ENCODE data around the gene SNX6. TPM values are rescaled to one million over a fixed set of nuclear protein-coding genes. Genes with fewer than 3 reads are reported as not detected.

Gene SNX6
- polyA plus RNA-seq, 2 donors, result 19.1 to 34.1 TPM

DNA sequence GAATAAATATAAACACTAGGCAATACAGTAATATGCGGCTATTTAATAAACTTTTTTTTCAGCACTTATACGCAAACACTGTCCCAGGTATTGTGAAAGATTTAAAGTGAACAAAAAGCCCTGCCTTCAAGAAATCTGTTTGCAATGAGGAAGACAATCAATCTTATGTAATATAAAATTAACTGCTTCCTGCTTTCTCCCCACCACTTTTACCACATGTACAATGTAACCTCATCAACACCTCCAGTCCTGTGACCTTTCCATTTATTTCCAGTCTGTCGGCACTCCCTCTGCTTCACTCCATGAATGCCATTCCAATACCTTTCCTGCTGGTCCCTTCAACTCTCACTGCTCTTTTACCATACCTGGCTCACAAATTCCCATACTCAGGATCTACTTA is 10.5 kb downstream of the SNX6 start:
- Histone ChIP-seq H3K27me3 (ENCODE audit: control insufficient read depth in 1 of 2, insufficient read depth in 2 of 2, low read length in 2 of 2) (no peaks in the 10 kb centered on the region), H3K4me1 (ENCODE audit: control insufficient read depth in 2 of 2, insufficient read depth in 2 of 2, low read length in 1 of 2) (no peaks in the 10 kb centered on the region), H3K27ac (ENCODE audit: low read depth in 2 of 2, low read length in 1 of 2) (no peak overlapping the region), H3K36me3 (ENCODE audit: control insufficient read depth in 2 of 2, insufficient read depth in 2 of 2, low read length in 1 of 2) (no peaks in the 10 kb centered on the region), H3K9me3 (ENCODE audit: control insufficient read depth in 2 of 2, insufficient read depth in 1 of 2, low read depth in 1 of 2, low read length in 1 of 2) (no peaks in the 10 kb centered on the region), H3K4me3 (ENCODE audit: low read depth in 1 of 2, low read length in 2 of 2) (no peak overlapping the region)
- WGBS, 2 donors, result 71 to 90% methylated on average over 3 of the region's 3 CpGs

- no peaks in the 10 kb centered on the region for H3K36me3 ChIP-seq (ENCODE audit: control insufficient read depth in 2 of 2, insufficient read depth in 2 of 2, low read length in 1 of 2)
- H3K9me3 ChIP-seq (ENCODE audit: control insufficient read depth in 2 of 2, insufficient read depth in 1 of 2, low read depth in 1 of 2, low read length in 1 of 2), result no peaks in the 10 kb centered on the region
- WGBS, 2 donors, result 98% methylated on average over 6 of the region's 6 CpGs
- no peaks in the 10 kb centered on the region for H3K27me3 ChIP-seq (ENCODE audit: control insufficient read depth in 1 of 2, insufficient read depth in 2 of 2, low read length in 2 of 2)
- H3K4me1 ChIP-seq (ENCODE audit: control insufficient read depth in 2 of 2, insufficient read depth in 2 of 2, low read length in 1 of 2), result no peaks in the 10 kb centered on the region
- no peak overlapping the region for H3K4me3 ChIP-seq (ENCODE audit: low read depth in 1 of 2, low read length in 2 of 2)
- no peak overlapping the region for H3K27ac ChIP-seq (ENCODE audit: low read depth in 2 of 2, low read length in 1 of 2)
Observed at GRCh38 chr14:34616360-34616759, 13.6 kb downstream of the SNX6 start.

DNA sequence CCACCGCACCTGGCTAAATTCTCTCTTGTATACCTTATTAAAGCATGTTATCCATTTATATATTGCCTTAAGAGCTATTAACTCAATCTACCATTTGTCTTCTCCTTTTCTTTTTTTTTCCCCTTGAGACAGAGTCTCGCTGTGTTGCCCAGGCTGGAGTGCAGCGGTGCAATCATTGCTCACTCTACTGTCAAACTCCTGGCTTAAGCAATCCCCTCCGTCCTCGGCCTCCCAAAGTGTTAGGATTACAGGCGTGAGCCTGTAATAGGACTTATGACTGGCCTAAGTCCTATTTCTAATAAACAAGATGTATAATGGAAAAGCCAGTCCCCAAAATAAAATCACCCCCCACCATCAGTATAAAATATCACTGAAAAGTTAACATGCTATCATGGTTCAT is 14.4 kb downstream of the SNX6 start:
- no peaks in the 10 kb centered on the region for H3K36me3 ChIP-seq (ENCODE audit: control insufficient read depth in 2 of 2, insufficient read depth in 2 of 2, low read length in 1 of 2)

DNA sequence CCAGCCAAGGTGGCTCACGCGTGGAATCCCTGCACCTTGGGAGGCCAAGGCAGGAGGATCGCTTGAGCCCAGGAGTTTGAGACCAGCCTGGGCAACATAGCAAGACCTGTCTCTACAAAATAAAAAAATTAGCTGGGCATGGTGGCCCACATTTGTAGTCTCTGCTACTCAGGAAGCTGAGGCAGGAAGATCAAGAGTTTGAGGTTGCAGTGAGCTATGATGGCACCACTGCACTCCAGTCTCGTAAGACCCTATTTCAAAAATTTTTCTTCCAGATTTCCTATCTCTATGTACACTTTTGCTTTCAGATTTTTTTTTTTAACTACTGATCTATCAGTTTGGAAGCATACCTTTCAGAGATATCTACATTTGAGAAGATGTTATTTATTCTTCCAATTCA is 15.3 kb downstream of the SNX6 start:
- H3K27me3 ChIP-seq (ENCODE audit: control insufficient read depth in 1 of 2, insufficient read depth in 2 of 2, low read length in 2 of 2), result no peaks in the 10 kb centered on the region
- 90 to 94% methylated on average over 4 of the region's 4 CpGs for WGBS, 2 donors
- no peak overlapping the region for H3K4me3 ChIP-seq (ENCODE audit: low read depth in 1 of 2, low read length in 2 of 2)
- H3K4me1 ChIP-seq (ENCODE audit: control insufficient read depth in 2 of 2, insufficient read depth in 2 of 2, low read length in 1 of 2), result no peaks in the 10 kb centered on the region
- no peaks in the 10 kb centered on the region for H3K9me3 ChIP-seq (ENCODE audit: control insufficient read depth in 2 of 2, insufficient read depth in 1 of 2, low read depth in 1 of 2, low read length in 1 of 2)
- no peak overlapping the region for H3K27ac ChIP-seq (ENCODE audit: low read depth in 2 of 2, low read length in 1 of 2)
- H3K36me3 ChIP-seq (ENCODE audit: control insufficient read depth in 2 of 2, insufficient read depth in 2 of 2, low read length in 1 of 2), result no peaks in the 10 kb centered on the region

More for the DNA sequence above, 14.4 kb downstream of the SNX6 start:
- Histone ChIP-seq H3K9me3 (ENCODE audit: control insufficient read depth in 2 of 2, insufficient read depth in 1 of 2, low read depth in 1 of 2, low read length in 1 of 2) (no peaks in the 10 kb centered on the region), H3K27ac (ENCODE audit: low read depth in 2 of 2, low read length in 1 of 2) (no peak overlapping the region), H3K4me1 (ENCODE audit: control insufficient read depth in 2 of 2, insufficient read depth in 2 of 2, low read length in 1 of 2) (no peaks in the 10 kb centered on the region), H3K4me3 (ENCODE audit: low read depth in 1 of 2, low read length in 2 of 2) (no peak overlapping the region), H3K27me3 (ENCODE audit: control insufficient read depth in 1 of 2, insufficient read depth in 2 of 2, low read length in 2 of 2) (no peaks in the 10 kb centered on the region)
- 93 to 96% methylated on average over 6 of the region's 6 CpGs for WGBS, 2 donors

- Histone ChIP-seq H3K27me3 (ENCODE audit: control insufficient read depth in 1 of 2, insufficient read depth in 2 of 2, low read length in 2 of 2) (no peaks in the 10 kb centered on the region), H3K4me3 (ENCODE audit: low read depth in 1 of 2, low read length in 2 of 2) (no peak overlapping the region), H3K36me3 (ENCODE audit: control insufficient read depth in 2 of 2, insufficient read depth in 2 of 2, low read length in 1 of 2) (peaks cover 0 to 6% of the 10 kb centered on the region in 2 donors), H3K27ac (ENCODE audit: low read depth in 2 of 2, low read length in 1 of 2) (no peak overlapping the region), H3K4me1 (ENCODE audit: control insufficient read depth in 2 of 2, insufficient read depth in 2 of 2, low read length in 1 of 2) (no peaks in the 10 kb centered on the region), H3K9me3 (ENCODE audit: control insufficient read depth in 2 of 2, insufficient read depth in 1 of 2, low read depth in 1 of 2, low read length in 1 of 2) (no peaks in the 10 kb centered on the region)
- WGBS, 2 donors, result 58 to 74% methylated on average over 3 of the region's 3 CpGs
Observed at GRCh38 chr14:34610101-34610500, 19.8 kb downstream of the SNX6 start.

- Histone ChIP-seq H3K27ac (ENCODE audit: low read depth in 2 of 2, low read length in 1 of 2) (no peak overlapping the region), H3K27me3 (ENCODE audit: control insufficient read depth in 1 of 2, insufficient read depth in 2 of 2, low read length in 2 of 2) (no peaks in the 10 kb centered on the region), H3K4me1 (ENCODE audit: control insufficient read depth in 2 of 2, insufficient read depth in 2 of 2, low read length in 1 of 2) (no peaks in the 10 kb centered on the region), H3K36me3 (ENCODE audit: control insufficient read depth in 2 of 2, insufficient read depth in 2 of 2, low read length in 1 of 2) (peaks cover 0 to 9% of the 10 kb centered on the region in 2 donors), H3K9me3 (ENCODE audit: control insufficient read depth in 2 of 2, insufficient read depth in 1 of 2, low read depth in 1 of 2, low read length in 1 of 2) (no peaks in the 10 kb centered on the region), H3K4me3 (ENCODE audit: low read depth in 1 of 2, low read length in 2 of 2) (no peak overlapping the region)
- WGBS, 2 donors, result 85 to 93% methylated on average over 2 of the region's 2 CpGs
Observed at GRCh38 chr14:34605461-34605860, 24.5 kb downstream of the SNX6 start.

GRCh38 chr14:34604995-34605394 is 25.0 kb downstream of the SNX6 start:
- 79 to 97% methylated on average over 1 of the region's 1 CpG for WGBS, 2 donors
- no peaks in the 10 kb centered on the region for H3K27me3 ChIP-seq (ENCODE audit: control insufficient read depth in 1 of 2, insufficient read depth in 2 of 2, low read length in 2 of 2)
- no peak overlapping the region for H3K27ac ChIP-seq (ENCODE audit: low read depth in 2 of 2, low read length in 1 of 2)
- H3K36me3 ChIP-seq (ENCODE audit: control insufficient read depth in 2 of 2, insufficient read depth in 2 of 2, low read length in 1 of 2), result peaks cover 4 to 9% of the 10 kb centered on the region in 2 donors
- H3K9me3 ChIP-seq (ENCODE audit: control insufficient read depth in 2 of 2, insufficient read depth in 1 of 2, low read depth in 1 of 2, low read length in 1 of 2), result no peaks in the 10 kb centered on the region
- no peaks in the 10 kb centered on the region for H3K4me1 ChIP-seq (ENCODE audit: control insufficient read depth in 2 of 2, insufficient read depth in 2 of 2, low read length in 1 of 2)
- no peak overlapping the region for H3K4me3 ChIP-seq (ENCODE audit: low read depth in 1 of 2, low read length in 2 of 2)

GRCh38 chr14:34596891-34597290 is 33.1 kb downstream of the SNX6 start:
- Histone ChIP-seq H3K4me3 (ENCODE audit: low read depth in 1 of 2, low read length in 2 of 2) (no peak overlapping the region), H3K4me1 (ENCODE audit: control insufficient read depth in 2 of 2, insufficient read depth in 2 of 2, low read length in 1 of 2) (no peaks in the 10 kb centered on the region), H3K27me3 (ENCODE audit: control insufficient read depth in 1 of 2, insufficient read depth in 2 of 2, low read length in 2 of 2) (no peaks in the 10 kb centered on the region), H3K27ac (ENCODE audit: low read depth in 2 of 2, low read length in 1 of 2) (no peak overlapping the region), H3K36me3 (ENCODE audit: control insufficient read depth in 2 of 2, insufficient read depth in 2 of 2, low read length in 1 of 2) (peaks cover 13 to 25% of the 10 kb centered on the region in 2 donors), H3K9me3 (ENCODE audit: control insufficient read depth in 2 of 2, insufficient read depth in 1 of 2, low read depth in 1 of 2, low read length in 1 of 2) (no peaks in the 10 kb centered on the region)
- WGBS, 2 donors, result 88 to 89% methylated on average over 3 of the region's 3 CpGs

DNA sequence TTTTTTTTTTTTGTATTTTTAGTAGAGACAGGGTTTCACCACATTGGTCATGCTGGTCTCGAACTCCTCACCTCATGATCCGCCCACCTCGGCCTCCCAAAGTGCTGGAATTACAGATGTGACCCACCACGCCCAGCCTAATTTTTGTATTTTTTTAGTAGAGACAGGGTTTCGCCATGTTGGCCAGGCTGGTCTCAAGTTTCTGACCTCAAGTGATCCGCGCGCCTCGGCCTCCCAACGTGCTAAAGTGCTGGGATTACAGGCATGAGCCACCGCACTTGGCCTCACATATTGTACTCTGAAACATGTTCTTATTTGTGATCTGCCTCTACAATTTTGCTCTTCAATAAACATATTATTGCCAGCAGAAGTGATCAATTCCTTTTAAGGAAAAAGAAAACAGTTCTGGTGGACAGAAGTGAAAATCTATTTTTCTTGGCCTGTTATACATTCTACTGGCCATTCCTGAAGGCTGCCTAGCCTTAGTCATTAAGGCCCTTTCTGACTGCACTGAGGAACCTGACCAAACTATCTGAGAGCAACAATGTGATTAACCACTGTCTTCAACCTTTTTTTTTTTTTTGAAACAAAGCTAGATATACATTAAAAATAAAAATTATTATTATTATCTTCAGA is 36.1 kb downstream of the SNX6 start:
- Histone ChIP-seq H3K36me3 (ENCODE audit: control insufficient read depth in 2 of 2, insufficient read depth in 2 of 2, low read length in 1 of 2) (peaks cover 8 to 26% of the 10 kb centered on the region in 2 donors), H3K4me3 (ENCODE audit: low read depth in 1 of 2, low read length in 2 of 2) (no peak overlapping the region), H3K4me1 (ENCODE audit: control insufficient read depth in 2 of 2, insufficient read depth in 2 of 2, low read length in 1 of 2) (no peaks in the 10 kb centered on the region), H3K27me3 (ENCODE audit: control insufficient read depth in 1 of 2, insufficient read depth in 2 of 2, low read length in 2 of 2) (no peaks in the 10 kb centered on the region), H3K9me3 (ENCODE audit: control insufficient read depth in 2 of 2, insufficient read depth in 1 of 2, low read depth in 1 of 2, low read length in 1 of 2) (no peaks in the 10 kb centered on the region), H3K27ac (ENCODE audit: low read depth in 2 of 2, low read length in 1 of 2) (no peak overlapping the region)
- WGBS, 2 donors, result 95 to 97% methylated on average over 11 of the region's 11 CpGs

DNA sequence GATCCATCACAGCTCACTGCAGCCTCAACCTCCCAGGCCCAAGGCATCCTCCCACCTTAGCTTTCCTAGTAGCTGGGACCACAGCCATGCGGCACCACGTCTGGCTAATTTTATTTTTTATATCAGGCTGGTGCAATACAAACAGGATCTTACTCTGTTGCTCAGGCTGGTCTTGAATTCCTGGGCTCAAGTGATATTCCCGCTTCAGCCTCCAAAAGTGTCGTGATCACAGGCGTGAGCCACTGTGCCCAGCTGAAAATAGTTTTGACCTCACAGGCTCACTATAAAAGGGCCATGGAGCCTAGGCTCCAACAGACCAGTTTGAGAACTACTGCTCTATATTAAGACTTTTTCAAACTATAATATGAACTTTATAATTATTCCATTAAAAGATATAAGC is 37.3 kb downstream of the SNX6 start:
- peaks cover 8 to 19% of the 10 kb centered on the region in 2 donors for H3K36me3 ChIP-seq (ENCODE audit: control insufficient read depth in 2 of 2, insufficient read depth in 2 of 2, low read length in 1 of 2)
- no peaks in the 10 kb centered on the region for H3K9me3 ChIP-seq (ENCODE audit: control insufficient read depth in 2 of 2, insufficient read depth in 1 of 2, low read depth in 1 of 2, low read length in 1 of 2)
- H3K4me3 ChIP-seq (ENCODE audit: low read depth in 1 of 2, low read length in 2 of 2), result no peak overlapping the region
- H3K4me1 ChIP-seq (ENCODE audit: control insufficient read depth in 2 of 2, insufficient read depth in 2 of 2, low read length in 1 of 2), result no peaks in the 10 kb centered on the region
- WGBS, 2 donors, result 93 to 94% methylated on average over 5 of the region's 5 CpGs
- H3K27ac ChIP-seq (ENCODE audit: low read depth in 2 of 2, low read length in 1 of 2), result no peak overlapping the region
- H3K27me3 ChIP-seq (ENCODE audit: control insufficient read depth in 1 of 2, insufficient read depth in 2 of 2, low read length in 2 of 2), result no peaks in the 10 kb centered on the region

All from esophagus (tissue), 2 donors.